Skeletal muscle satellite cell (primary cell): ENCODE data around the gene TEKT2.

Experiments
- H3K27me3 ChIP-seq: 2 replicates; pipeline ENCODE4 v1.7.0; 2013; ENCODE audit warnings: low read length; ENCODE audit not compliant: control insufficient read depth, insufficient read depth
- H3K36me3 ChIP-seq: 2 replicates; pipeline ENCODE4 v1.7.0; 2013; ENCODE audit warnings: mild to moderate bottlenecking, control low read depth, low read length; ENCODE audit not compliant: insufficient read depth
- H3K4me1 ChIP-seq: 2 replicates; pipeline ENCODE4 v1.7.0; 2013; ENCODE audit warnings: low read length; ENCODE audit not compliant: control insufficient read depth, insufficient read depth
- H3K4me2 ChIP-seq: 2 replicates; pipeline ENCODE4 v1.7.0; 2013; ENCODE audit warnings: mild to moderate bottlenecking, low read length
- H3K4me3 ChIP-seq: 2 replicates; pipeline ENCODE4 v1.7.0; 2013; ENCODE audit warnings: low read length
- H3K9ac ChIP-seq: 2 replicates; pipeline ENCODE4 v1.7.0; 2013; ENCODE audit warnings: mild to moderate bottlenecking, low read depth, low read length, moderate library complexity
- H3K9me3 ChIP-seq: replicated peaks from 2 replicates; pipeline ENCODE4 v1.7.0; 2013; ENCODE audit warnings: mild to moderate bottlenecking, control low read depth, low read length

Gene TEKT2

GRCh38 chr1:36088265-36088576 is 4.3 kb downstream of the TEKT2 start:
- Histone ChIP-seq H3K36me3 (peaks cover 15% of the 10 kb centered on the region), H3K4me1 (peaks cover 20% of the 10 kb centered on the region), H3K4me3 (peak overlapping the region; percentile 91), H3K9me3 (no peaks in the 10 kb centered on the region), H3K27me3 (no peaks in the 10 kb centered on the region), H3K9ac (peak overlapping the region; percentile 86), H3K4me2 (peak overlapping the region; percentile 96)

GRCh38 chr1:36088577-36089392 is 4.9 kb downstream of the TEKT2 start, which contains the start of gene ADPRS:
Gene ADPRS (plus strand): TSS chr1:36088892. CDS start chr1:36088905, 13 bp downstream.
- Histone ChIP-seq H3K4me3 (peak within 1 kb of the TSS; percentile 91), H3K9ac (peak within 1 kb of the TSS; percentile 86), H3K9me3 (no peaks in the 10 kb centered on the region), H3K36me3 (peaks cover 21% of the 10 kb centered on the region), H3K4me2 (peak within 1 kb of the TSS; percentile 96), H3K4me1 (peaks cover 20% of the 10 kb centered on the region), H3K27me3 (no peaks in the 10 kb centered on the region)

GRCh38 chr1:36089393-36090121 is 5.7 kb downstream of the TEKT2 start:
- Histone ChIP-seq H3K4me1 (peaks cover 17% of the 10 kb centered on the region), H3K4me3 (peak overlapping the region; percentile 91), H3K9me3 (no peaks in the 10 kb centered on the region), H3K36me3 (peaks cover 29% of the 10 kb centered on the region), H3K9ac (peak overlapping the region; percentile 86), H3K27me3 (no peaks in the 10 kb centered on the region), H3K4me2 (peak overlapping the region; percentile 96)

GRCh38 chr1:36091141-36091540 is 7.2 kb downstream of the TEKT2 start:
- H3K36me3 ChIP-seq = peaks cover 44% of the 10 kb centered on the region

GRCh38 chr1:36091698-36092097 is 7.8 kb downstream of the TEKT2 start:
- Histone ChIP-seq H3K9ac (no peak overlapping the region), H3K27me3 (no peaks in the 10 kb centered on the region), H3K9me3 (no peaks in the 10 kb centered on the region), H3K4me3 (no peak overlapping the region), H3K4me1 (peaks cover 14% of the 10 kb centered on the region), H3K4me2 (no peak overlapping the region), H3K36me3 (peaks cover 47% of the 10 kb centered on the region)

More at GRCh38 chr1:36091141-36091540, 7.2 kb downstream of the TEKT2 start:
- no peak overlapping the region for H3K4me2 ChIP-seq
- no peak overlapping the region for H3K4me3 ChIP-seq
- H3K9ac ChIP-seq = no peak overlapping the region
- H3K4me1 ChIP-seq = peaks cover 14% of the 10 kb centered on the region
- no peaks in the 10 kb centered on the region for H3K9me3 ChIP-seq
- no peaks in the 10 kb centered on the region for H3K27me3 ChIP-seq

GRCh38 chr1:36092166-36092797 is 8.4 kb downstream of the TEKT2 start:
- Histone ChIP-seq H3K4me2 (no peak overlapping the region), H3K9ac (no peak overlapping the region), H3K36me3 (peaks cover 47% of the 10 kb centered on the region), H3K27me3 (no peaks in the 10 kb centered on the region), H3K4me3 (no peak overlapping the region), H3K9me3 (no peaks in the 10 kb centered on the region), H3K4me1 (peaks cover 14% of the 10 kb centered on the region)

GRCh38 chr1:36092798-36093185 is 8.9 kb downstream of the TEKT2 start:
- Histone ChIP-seq H3K4me3 (no peak overlapping the region), H3K9me3 (no peaks in the 10 kb centered on the region), H3K36me3 (peaks cover 47% of the 10 kb centered on the region), H3K9ac (no peak overlapping the region), H3K4me2 (no peak overlapping the region), H3K27me3 (no peaks in the 10 kb centered on the region), H3K4me1 (peaks cover 14% of the 10 kb centered on the region)

- peaks cover 47% of the 10 kb centered on the region for H3K36me3 ChIP-seq
- no peaks in the 10 kb centered on the region for H3K27me3 ChIP-seq
- no peaks in the 10 kb centered on the region for H3K9me3 ChIP-seq
- H3K9ac ChIP-seq = no peak overlapping the region
- H3K4me2 ChIP-seq = no peak overlapping the region
- no peak overlapping the region for H3K4me3 ChIP-seq
- H3K4me1 ChIP-seq = peaks cover 12% of the 10 kb centered on the region
Observed at GRCh38 chr1:36093226-36093625, 9.3 kb downstream of the TEKT2 start.

- no peaks in the 10 kb centered on the region for H3K9me3 ChIP-seq
- H3K36me3 ChIP-seq = peaks cover 47% of the 10 kb centered on the region
- H3K4me3 ChIP-seq = no peak overlapping the region
- peaks cover 9% of the 10 kb centered on the region for H3K4me1 ChIP-seq
- H3K4me2 ChIP-seq = no peak overlapping the region
- H3K9ac ChIP-seq = no peak overlapping the region
- H3K27me3 ChIP-seq = no peaks in the 10 kb centered on the region
Observed at GRCh38 chr1:36093929-36094328, 10.0 kb downstream of the TEKT2 start.

GRCh38 chr1:36094621-36095061 is 10.7 kb downstream of the TEKT2 start:
- no peak overlapping the region for H3K4me3 ChIP-seq
- no peak overlapping the region for H3K9ac ChIP-seq
- H3K9me3 ChIP-seq = no peaks in the 10 kb centered on the region
- H3K4me1 ChIP-seq = peaks cover 6% of the 10 kb centered on the region
- H3K36me3 ChIP-seq = peaks cover 47% of the 10 kb centered on the region
- H3K27me3 ChIP-seq = no peaks in the 10 kb centered on the region
- H3K4me2 ChIP-seq = no peak overlapping the region

- H3K4me3 ChIP-seq = no peak overlapping the region
Observed at GRCh38 chr1:36095760-36096405, 12.0 kb downstream of the TEKT2 start.

More at GRCh38 chr1:36095760-36096405, 12.0 kb downstream of the TEKT2 start:
- Histone ChIP-seq H3K27me3 (no peaks in the 10 kb centered on the region), H3K9me3 (no peaks in the 10 kb centered on the region), H3K4me2 (no peak overlapping the region), H3K9ac (no peak overlapping the region), H3K36me3 (peaks cover 47% of the 10 kb centered on the region), H3K4me1 (no peaks in the 10 kb centered on the region)
